GM23338 (cell line): ENCODE results near the gene EDEM3. TPM values are rescaled to one million over a fixed set of nuclear protein-coding genes. Genes with fewer than 3 reads are reported as not detected.

Experiments used
- CREB1 ChIP-seq: fragments of 250-450 bp; sonication (Bioruptor Pico); IDR thresholded peaks from 2 replicates; pipeline ENCODE4 v1.5.0; 2020; ENCODE audit warnings: low read depth, mild to moderate bottlenecking, moderate library complexity
- CTCF ChIP-seq, 2 experiments: fragments of 200-600 bp in 1 of 2; sonication (generic) in 1 of 2; conservative IDR thresholded peaks; 2 replicates each; pipeline versions ENCODE4 v1.5.1 to v1.6.1; 2016 to 2017; ENCODE audit warnings: antibody characterized with exemption in 2 of 2, low read depth in 2 of 2, mild to moderate bottlenecking in 2 of 2, moderate library complexity in 1 of 2
- ETS1 ChIP-seq: IDR thresholded peaks from 2 replicates; pipeline ENCODE4 v1.6.1; 2016; ENCODE audit warnings: antibody characterized with exemption
- EZH2 ChIP-seq: fragments of 200-600 bp; sonication (generic); IDR thresholded peaks from one replicate; pipeline ENCODE4 v1.8.0; 2017; ENCODE audit warnings: antibody characterized with exemption, mild to moderate bottlenecking, low read depth; ENCODE audit not compliant: unreplicated experiment
- EZH2phosphoT487 ChIP-seq: fragments of 200-600 bp; sonication (generic); IDR thresholded peaks from one replicate; pipeline ENCODE4 v1.8.1; 2018; ENCODE audit warnings: antibody characterized with exemption; ENCODE audit not compliant: unreplicated experiment
- JUNB ChIP-seq: IDR thresholded peaks from one replicate; pipeline ENCODE4 v1.6.1; 2016; ENCODE audit warnings: antibody characterized with exemption; ENCODE audit not compliant: unreplicated experiment
- NANOG ChIP-seq: IDR thresholded peaks from 2 replicates; pipeline ENCODE4 v1.6.1; 2016; ENCODE audit warnings: antibody characterized with exemption, borderline replicate concordance
- POLR2AphosphoS5 ChIP-seq: IDR thresholded peaks from 2 replicates; pipeline ENCODE4 v1.6.1; 2016; ENCODE audit warnings: antibody characterized with exemption, low read depth
- STAT1 ChIP-seq: IDR thresholded peaks from one replicate; pipeline ENCODE4 v1.6.1; 2016; ENCODE audit warnings: antibody characterized with exemption; ENCODE audit not compliant: unreplicated experiment
- ZNF114 ChIP-seq: fragments of 250-450 bp; sonication (Bioruptor Pico); IDR thresholded peaks from 2 replicates; pipeline ENCODE4 v1.5.0; 2020; ENCODE audit warnings: mild to moderate bottlenecking, moderate library complexity
- ZNF331 ChIP-seq: fragments of 250-450 bp; sonication (Bioruptor Pico); IDR thresholded peaks from 2 replicates; pipeline ENCODE4 v1.5.0; 2020; ENCODE audit warnings: low read depth, mild to moderate bottlenecking, moderate library complexity
- ZNF462 ChIP-seq: fragments of 250-450 bp; sonication (Bioruptor Pico); IDR thresholded peaks from 2 replicates; pipeline ENCODE4 v1.5.0; 2020; ENCODE audit warnings: mild to moderate bottlenecking, moderate library complexity
- polyA plus RNA-seq: library from polyadenylated mRNA; unstranded; fragments of >200 nt; fragmentation: Nextera tagmentation; extraction: Ambion mirVana; gene quantifications from 2 replicates; pipeline ENCODE4 v1.2.1, GENCODE V29; 2016
- total RNA-seq: library from RNA; depleted of rRNA; stranded (reverse); fragments of >200 nt; shearing (Covaris generic); gene quantifications from 2 replicates; pipeline ENCODE4 v1.2.3, GENCODE V29; 2014

EDEM3 gene
- total and polyA plus RNA-seq, 2 experiments from 2014 or later: 4.8 to 11.5 TPM

GRCh38 chr1:184708084-184708676 lies 46.5 kb downstream of the EDEM3 start (continued):
- TF ChIP-seq ZNF462 (CRISPR knock-in tag) (no peak), JUNB (no peak), EZH2phosphoT487 (no peak), POLR2AphosphoS5 (no peak), ZNF331 (CRISPR knock-in tag) (no peak), EZH2 (no peak), STAT1 (no peak), ETS1 (no peak), CREB1 (CRISPR knock-in tag) (no peak), NANOG (no peak), CTCF (conservative IDR thresholded peaks at IDR 0.05; ENCODE audit: low read depth in 2 of 2) (no peak), ZNF114 (CRISPR knock-in tag) (no peak)
